Activated CD4-positive, alpha-beta T cell treated with anti-CD3 and anti-CD28 coated beads, Interleukin-2, amount 10 ng/mL, durations not matched to agents 24 days and 14 days (primary cell): ENCODE measurements around the gene CNGA3. TPM values are rescaled to one million over a fixed set of nuclear protein-coding genes. Genes with fewer than 3 reads are reported as not detected.
"Not testable (repeated sequence)": the region's sequence is repeated elsewhere in the genome, so short reads cannot be mapped to it uniquely, and the experiment has no call there.

ENCODE experiments used
- DNase-seq: peaks from one replicate; pipeline ENCODE4 v3.0.0; 2022
- H3K27ac Mint-ChIP-seq: one replicate; pipeline ENCODE4 v1.8.0; 2022; ENCODE audit warnings: mild to moderate bottlenecking, mixed read lengths
- H3K27me3 Mint-ChIP-seq: one replicate; pipeline ENCODE4 v1.8.0; 2022; ENCODE audit warnings: mixed read lengths
- H3K36me3 Mint-ChIP-seq: one replicate; pipeline ENCODE4 v1.8.0; 2022; ENCODE audit warnings: low read depth, mild to moderate bottlenecking, mixed read lengths
- H3K4me1 Mint-ChIP-seq: one replicate; pipeline ENCODE4 v1.8.0; 2021; ENCODE audit warnings: mixed read lengths
- H3K4me3 Mint-ChIP-seq: one replicate; pipeline ENCODE4 v1.8.0; 2022; ENCODE audit warnings: mild to moderate bottlenecking, moderate library complexity, mixed read lengths
- H3K9me3 Mint-ChIP-seq: one replicate; pipeline ENCODE4 v1.8.0; 2021; ENCODE audit warnings: mixed read lengths
- intact Hi-C: fragments of 100-400 bp; cut with micrococcal nuclease; formaldehyde crosslinking; loops from one replicate; pipeline ENCODE4 v1.15.1; 2023
- total RNA-seq: library from RNA; stranded (reverse); gene quantifications from 2 replicates; pipeline ENCODE4 v1.2.3, GENCODE V29; 2022

CNGA3 gene
- total RNA-seq = not detected in 2 replicates

DNA sequence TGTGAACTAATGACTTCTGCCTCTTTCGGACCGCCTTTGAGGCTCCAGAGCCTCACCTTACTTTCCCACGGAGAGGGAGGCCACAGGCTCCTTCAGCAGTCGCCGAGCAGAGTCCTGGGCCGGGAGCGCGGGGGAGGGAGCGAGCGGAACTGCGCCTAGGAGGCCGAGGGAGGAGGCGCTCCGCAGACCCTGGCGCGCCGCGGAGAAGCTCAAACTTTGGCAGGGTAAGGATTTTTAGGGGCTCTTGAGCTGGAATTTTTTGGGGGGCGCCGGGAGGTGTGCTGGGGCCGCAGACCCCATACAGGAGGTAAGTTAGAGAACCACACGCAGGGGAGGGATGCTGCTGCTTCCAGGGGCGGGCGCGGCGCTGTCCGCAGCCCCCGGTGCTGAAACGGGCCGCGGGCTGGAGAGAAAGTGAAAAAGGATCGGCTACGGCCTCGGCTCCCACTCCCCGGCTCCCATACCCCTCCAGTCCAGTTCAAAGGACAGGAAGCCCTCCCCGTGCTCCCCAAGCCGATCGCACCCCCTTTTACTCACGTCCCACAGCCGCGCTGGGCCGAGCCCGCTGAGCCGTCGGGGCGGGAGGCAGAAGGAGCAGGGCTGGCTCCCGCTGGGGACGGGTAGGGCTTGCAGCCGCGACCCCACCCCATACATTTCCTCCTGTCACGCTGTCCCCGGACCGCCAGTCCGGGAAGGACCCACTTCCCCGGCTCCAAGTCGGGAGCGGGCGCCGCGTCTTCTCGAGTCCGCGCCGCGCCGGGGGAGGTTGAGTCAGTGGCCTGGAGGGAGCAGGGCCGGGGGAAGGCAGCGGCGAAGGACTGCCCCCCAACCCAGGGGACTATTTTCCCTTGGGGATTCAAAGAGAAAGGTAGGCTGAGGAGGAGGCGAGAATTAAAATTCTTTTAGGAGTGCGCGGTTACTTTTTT, at the start of gene CNGA3:
CNGA3 (plus strand) TSS at position 146 of the 926 bp plus-strand sequence. CDS start 23,520 bp downstream, outside the sequence.
- intact Hi-C loops = no loop called here
- Mint-ChIP-seq H3K27me3 (peaks cover 72% of the 10 kb centered on the region), H3K27ac (no peak within 1 kb of the TSS), H3K36me3 (no peaks in the 10 kb centered on the region), H3K9me3 (peaks cover 5% of the 10 kb centered on the region), H3K4me1 (no peaks in the 10 kb centered on the region), H3K4me3 (no peak within 1 kb of the TSS)
- peak; percentile 80 for DNase-seq

DNA sequence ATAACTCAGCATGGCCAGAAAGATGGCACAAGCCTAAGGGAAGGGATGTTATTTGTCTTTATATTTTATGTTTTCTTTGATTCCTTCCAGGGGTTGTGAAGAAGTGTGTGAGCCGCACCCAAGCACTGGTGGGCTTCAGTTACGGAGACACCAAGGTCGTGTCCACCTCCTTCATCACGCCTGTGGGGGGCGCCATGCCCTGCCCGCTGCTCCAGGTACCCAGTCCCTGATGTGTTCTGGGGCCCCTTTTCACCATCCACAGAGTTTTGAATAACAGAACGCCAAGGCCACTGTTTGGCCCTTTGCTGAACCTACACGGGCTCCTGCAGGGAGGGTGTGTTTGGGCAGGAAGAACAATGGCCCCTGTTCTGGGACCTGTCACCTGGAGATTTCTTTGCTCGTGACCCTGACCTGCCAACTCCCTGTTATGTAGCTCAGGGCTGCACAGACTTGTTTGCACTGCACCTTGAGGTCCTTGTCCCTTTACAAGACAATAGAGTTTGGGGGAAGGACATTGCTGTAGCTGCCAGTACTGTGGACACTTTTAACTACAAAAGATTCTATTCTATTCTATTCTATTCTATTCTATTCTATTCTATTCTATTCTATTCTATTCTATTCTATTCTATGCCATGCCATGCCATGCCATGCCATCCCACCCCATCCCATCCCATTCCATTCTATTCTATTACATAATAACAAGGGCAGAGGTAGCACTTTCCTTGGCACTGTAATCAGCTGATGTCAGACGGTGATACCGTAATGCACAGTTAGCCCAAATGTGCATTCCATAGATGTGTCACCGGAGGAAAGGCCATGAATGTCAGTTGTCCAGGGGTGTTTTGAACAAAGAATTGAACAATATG, 48.2 kb upstream of the CNGA3 start:
- no peak overlapping the region for H3K27ac Mint-ChIP-seq
- no peak overlapping the region for H3K4me3 Mint-ChIP-seq
- peaks cover 12% of the 10 kb centered on the region for H3K27me3 Mint-ChIP-seq
- H3K9me3 Mint-ChIP-seq = no peaks in the 10 kb centered on the region
- no peak for DNase-seq
- no peaks in the 10 kb centered on the region for H3K4me1 Mint-ChIP-seq
- intact Hi-C loops = no loop called here
- H3K36me3 Mint-ChIP-seq = no peaks in the 10 kb centered on the region

DNA sequence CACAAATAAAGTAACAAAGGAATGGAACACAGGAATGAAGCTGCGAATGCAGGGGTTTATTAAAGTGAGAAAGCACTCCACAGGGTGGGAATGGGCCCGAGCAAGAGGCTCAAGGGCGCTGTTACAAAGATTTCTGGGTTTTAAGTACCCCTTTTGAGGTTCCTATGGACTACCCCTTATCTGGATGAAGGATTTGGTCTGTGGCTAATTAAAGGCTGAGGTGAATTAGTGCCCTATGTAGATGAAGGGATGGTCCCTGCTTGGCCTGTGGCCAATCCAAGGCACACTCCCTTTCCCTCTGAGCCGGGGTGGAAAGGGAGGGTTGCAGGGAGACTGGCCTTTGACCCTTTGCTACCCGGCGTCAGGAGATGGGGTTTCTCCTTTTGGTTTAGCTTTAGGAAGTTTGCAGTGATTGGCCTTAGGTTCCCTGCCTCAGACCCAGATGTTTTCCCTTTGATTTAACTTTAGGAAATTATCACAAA, 47.5 kb upstream of the CNGA3 start:
- DNase-seq = no peak
- Mint-ChIP-seq H3K36me3 (no peaks in the 10 kb centered on the region), H3K27me3 (peaks cover 12% of the 10 kb centered on the region), H3K9me3 (no peaks in the 10 kb centered on the region), H3K27ac (no peak overlapping the region), H3K4me1 (no peaks in the 10 kb centered on the region), H3K4me3 (no peak overlapping the region)
- intact Hi-C loops = no loop called here

GRCh38 chr2:98299211-98299905, 46.9 kb upstream of the CNGA3 start:
- DNase-seq = no peak
- intact Hi-C loops = no loop called here
- Mint-ChIP-seq H3K27me3 (peaks cover 12% of the 10 kb centered on the region), H3K4me3 (no peak overlapping the region), H3K27ac (no peak overlapping the region), H3K4me1 (no peaks in the 10 kb centered on the region), H3K36me3 (no peaks in the 10 kb centered on the region), H3K9me3 (no peaks in the 10 kb centered on the region)

DNA sequence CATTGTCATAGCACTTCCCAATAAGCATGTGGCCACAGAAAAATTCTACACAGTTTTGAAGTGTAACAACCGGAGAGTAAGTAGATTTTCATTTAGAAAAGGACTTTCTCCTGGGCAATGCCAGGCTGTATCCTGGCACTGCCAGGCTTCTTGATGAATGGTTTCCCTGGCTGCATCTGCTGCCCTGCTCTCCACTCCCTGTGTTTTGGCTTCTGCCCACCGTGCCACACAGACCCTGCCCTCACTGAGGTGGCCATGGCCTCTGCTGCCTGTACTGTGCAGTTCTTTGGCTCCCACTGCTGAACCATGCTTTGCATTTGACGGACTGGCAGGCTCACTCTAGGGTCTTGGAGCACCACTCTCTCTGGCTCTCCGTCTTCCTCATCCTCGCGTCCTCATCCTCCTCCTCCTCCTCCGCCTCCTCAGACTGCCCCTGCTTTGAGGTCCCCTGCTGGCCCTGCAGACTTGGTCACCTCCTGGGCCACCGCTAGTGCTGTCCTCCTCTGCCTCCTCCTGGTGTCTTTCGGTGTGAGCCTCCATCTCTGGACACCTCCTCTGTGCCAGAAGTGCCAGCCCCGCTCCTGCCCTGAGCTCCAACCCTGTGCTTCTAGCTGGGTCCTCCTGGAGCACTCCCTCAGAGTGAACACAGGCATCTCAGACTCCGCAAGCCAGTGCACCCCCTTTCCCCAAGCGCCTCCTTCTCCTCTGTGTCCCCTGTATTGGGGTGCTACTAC, 45.9 kb upstream of the CNGA3 start:
- intact Hi-C loops = no loop called here
- no peak for DNase-seq
- Mint-ChIP-seq H3K4me3 (no peak overlapping the region), H3K27me3 (peaks cover 12% of the 10 kb centered on the region), H3K9me3 (no peaks in the 10 kb centered on the region), H3K36me3 (no peaks in the 10 kb centered on the region), H3K4me1 (no peaks in the 10 kb centered on the region), H3K27ac (no peak overlapping the region)

DNA sequence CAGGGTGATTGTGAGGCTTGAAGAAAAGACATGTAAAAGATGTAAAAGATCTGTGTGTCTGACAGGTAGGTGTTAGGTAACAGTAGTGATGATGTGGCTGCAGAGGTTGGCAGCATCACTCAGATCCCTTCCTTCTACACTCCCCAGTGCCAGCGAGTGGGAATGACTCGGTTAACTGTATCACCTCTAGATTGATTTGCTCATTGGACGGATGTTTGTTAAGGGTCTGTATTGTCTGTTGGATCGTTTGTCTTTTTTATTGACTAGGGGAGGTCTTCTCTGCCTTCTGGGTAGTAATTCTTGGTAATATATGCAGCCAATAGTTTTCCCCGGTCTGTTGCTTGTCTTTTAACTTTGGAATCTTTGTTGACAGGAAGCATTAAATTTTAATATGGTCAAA, 44.8 kb upstream of the CNGA3 start:
- H3K4me1 Mint-ChIP-seq = no peaks in the 10 kb centered on the region
- H3K27ac Mint-ChIP-seq = no peak overlapping the region
- intact Hi-C loops = no loop called here

DNA sequence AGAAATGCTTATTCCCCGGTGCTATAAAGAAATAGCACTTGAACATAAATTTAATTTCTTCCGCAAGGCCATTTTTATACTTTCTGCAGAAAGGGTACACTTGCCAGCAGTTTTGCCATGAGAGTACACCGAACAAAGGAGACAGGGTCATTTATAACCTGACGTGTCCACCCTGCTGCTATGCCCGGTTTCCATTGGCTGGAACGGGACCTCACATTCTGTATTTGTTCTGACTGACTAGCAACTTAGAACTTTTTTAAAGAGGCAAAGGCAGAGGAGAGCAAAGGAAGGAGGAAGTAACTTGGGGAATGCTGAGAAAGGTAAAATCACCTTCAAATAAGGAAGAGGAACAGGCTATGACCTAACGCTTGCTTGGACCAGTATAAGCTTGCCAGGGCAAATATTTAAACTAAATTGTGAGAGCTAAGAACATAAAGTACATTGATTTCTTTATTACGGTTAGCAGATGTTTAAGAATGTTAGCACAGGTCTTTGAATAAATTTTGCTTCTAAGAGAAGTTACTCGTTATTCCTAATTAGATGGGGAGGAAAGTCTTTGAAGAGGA, 39.0 kb upstream of the CNGA3 start:
- intact Hi-C loops, H3K4me3 Mint-ChIP-seq: not testable (repeated sequence)

More for the DNA sequence above, 44.8 kb upstream of the CNGA3 start:
- H3K27me3 Mint-ChIP-seq = peaks cover 12% of the 10 kb centered on the region
- no peak for DNase-seq
- H3K4me3 Mint-ChIP-seq = no peak overlapping the region
- no peaks in the 10 kb centered on the region for H3K9me3 Mint-ChIP-seq
- no peaks in the 10 kb centered on the region for H3K36me3 Mint-ChIP-seq

GRCh38 chr2:98308068-98308467, 38.2 kb upstream of the CNGA3 start:
- no peaks in the 10 kb centered on the region for H3K4me1 Mint-ChIP-seq
- no peak overlapping the region for H3K27ac Mint-ChIP-seq
- no peak overlapping the region for H3K4me3 Mint-ChIP-seq
- intact Hi-C loops = no loop called here
- no peaks in the 10 kb centered on the region for H3K36me3 Mint-ChIP-seq
- H3K9me3 Mint-ChIP-seq = no peaks in the 10 kb centered on the region
- no peak for DNase-seq
- peaks cover 11% of the 10 kb centered on the region for H3K27me3 Mint-ChIP-seq

More for the DNA sequence above, 39.0 kb upstream of the CNGA3 start:
- not testable (repeated sequence) for H3K4me1 Mint-ChIP-seq, H3K9me3 Mint-ChIP-seq, H3K36me3 Mint-ChIP-seq, H3K27ac Mint-ChIP-seq, DNase-seq
- peaks cover 11% of the 10 kb centered on the region for H3K27me3 Mint-ChIP-seq

GRCh38 chr2:98308532-98308931, 37.7 kb upstream of the CNGA3 start:
- Mint-ChIP-seq H3K4me1 (no peaks in the 10 kb centered on the region), H3K9me3 (no peaks in the 10 kb centered on the region), H3K36me3 (no peaks in the 10 kb centered on the region), H3K4me3 (no peak overlapping the region), H3K27me3 (peaks cover 13% of the 10 kb centered on the region), H3K27ac (no peak overlapping the region)
- intact Hi-C loops = no loop called here
- no peak for DNase-seq

DNA sequence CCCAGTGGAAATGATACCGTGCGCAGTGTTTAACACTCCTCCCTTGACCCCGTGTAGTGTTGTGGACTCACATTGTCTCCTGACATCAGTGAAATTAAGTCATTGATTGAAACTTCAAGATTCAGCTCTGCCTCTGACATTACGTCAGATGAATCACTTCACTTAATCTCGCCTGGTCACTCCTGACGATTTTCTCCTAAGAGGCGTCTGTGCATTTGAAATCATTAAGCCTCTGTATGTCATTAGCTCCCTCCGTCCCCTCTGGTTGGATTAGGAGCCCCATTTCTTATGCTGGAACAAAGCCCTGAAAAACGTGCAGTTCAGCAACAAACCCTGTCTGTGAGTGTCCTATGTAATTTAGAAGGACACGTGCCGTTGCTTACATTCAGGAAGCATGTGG, 36.7 kb upstream of the CNGA3 start:
- no peak overlapping the region for H3K27ac Mint-ChIP-seq
- no peak overlapping the region for H3K4me3 Mint-ChIP-seq
- peaks cover 17% of the 10 kb centered on the region for H3K27me3 Mint-ChIP-seq
- DNase-seq = no peak
- no peaks in the 10 kb centered on the region for H3K36me3 Mint-ChIP-seq
- no peaks in the 10 kb centered on the region for H3K4me1 Mint-ChIP-seq
- no peaks in the 10 kb centered on the region for H3K9me3 Mint-ChIP-seq
- intact Hi-C loops = no loop called here

DNA sequence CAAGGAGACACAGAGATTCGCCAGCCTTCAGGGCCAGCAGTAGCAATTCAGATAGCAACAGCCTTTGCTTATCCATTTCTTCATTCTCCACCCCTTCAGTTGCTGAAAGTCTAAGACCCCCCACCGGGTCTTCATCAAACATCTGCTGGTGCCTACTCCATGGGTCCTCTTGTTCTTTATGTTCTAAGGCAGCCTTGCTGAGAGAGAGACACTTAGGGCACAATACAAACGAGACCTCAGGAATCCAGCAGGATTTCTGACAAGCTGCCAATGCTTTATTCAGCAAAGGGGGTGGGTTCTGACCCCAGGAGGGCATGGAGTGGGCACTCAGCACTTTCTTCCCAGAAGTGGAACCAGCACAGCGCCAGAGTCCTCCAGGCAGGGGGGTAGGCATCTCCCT, 36.2 kb upstream of the CNGA3 start:
- H3K4me1 Mint-ChIP-seq = no peaks in the 10 kb centered on the region
- intact Hi-C loops = no loop called here
- H3K36me3 Mint-ChIP-seq = no peaks in the 10 kb centered on the region
- peaks cover 17% of the 10 kb centered on the region for H3K27me3 Mint-ChIP-seq
- no peak overlapping the region for H3K27ac Mint-ChIP-seq
- no peak for DNase-seq
- no peak overlapping the region for H3K4me3 Mint-ChIP-seq
- H3K9me3 Mint-ChIP-seq = no peaks in the 10 kb centered on the region

DNA sequence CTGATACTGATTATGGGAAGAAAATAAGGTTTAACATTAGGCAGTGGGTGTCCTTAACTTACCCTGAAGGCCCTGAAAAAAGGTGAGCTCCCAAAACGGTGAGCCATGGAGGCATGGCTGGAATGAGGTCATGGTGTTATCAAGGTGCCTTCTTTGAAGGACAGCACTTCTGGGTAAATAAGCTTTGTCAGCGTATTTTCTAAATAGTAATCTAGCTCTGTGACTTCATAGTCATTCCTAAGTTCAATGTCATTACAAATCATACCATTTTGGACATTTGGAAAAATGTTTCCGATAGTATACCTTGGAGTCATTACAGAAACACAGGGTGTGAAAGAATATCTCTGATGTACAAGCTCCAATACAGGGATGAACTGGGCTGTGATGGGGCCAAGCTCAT, 35.2 kb upstream of the CNGA3 start:
- intact Hi-C loops = no loop called here
- Mint-ChIP-seq H3K27ac (no peak overlapping the region), H3K36me3 (no peaks in the 10 kb centered on the region), H3K4me1 (no peaks in the 10 kb centered on the region), H3K27me3 (peaks cover 17% of the 10 kb centered on the region), H3K9me3 (no peaks in the 10 kb centered on the region), H3K4me3 (no peak overlapping the region)
- DNase-seq = no peak
